CD14-positive monocyte (primary cell): Measurements from ENCODE around the gene VOPP1. TPM values are rescaled to one million over a fixed set of nuclear protein-coding genes. Genes with fewer than 3 reads are reported as not detected.

Experiments
- DNase-seq, 3 donors: peaks; one replicate each; pipeline ENCODE4 v3.0.0-alpha.2; 2011 to 2022
- H2AFZ ChIP-seq: 2 replicates; pipeline ENCODE4 v1.6.0; 2012; ENCODE audit warnings: mild to moderate bottlenecking, low read depth, low read length, inconsistent platforms; ENCODE audit not compliant: insufficient read depth, poor library complexity, severe bottlenecking
- H3K27ac ChIP-seq, 2 donors: 1 replicate in 1 of 2; 2 replicates in 1 of 2; pipeline ENCODE4 v1.5.1; 2012 to 2013; ENCODE audit warnings: low read length in 2 of 2, control low read depth in 1 of 2, inconsistent platforms in 1 of 2, low read depth in 1 of 2, mild to moderate bottlenecking in 1 of 2
- H3K27me3 ChIP-seq, 2 donors: one replicate each; pipeline versions ENCODE4 v1.6.0 to v1.6.1; 2011 to 2013; ENCODE audit warnings: low read length in 2 of 2; ENCODE audit not compliant: control insufficient read depth in 2 of 2, insufficient read depth in 2 of 2
- H3K36me3 ChIP-seq, 2 donors: replicated peaks in 1 of 2; 1 replicate in 1 of 2; 2 replicates in 1 of 2; pipeline versions ENCODE4 v1.5.1 to v1.6.1; 2012 to 2013; ENCODE audit warnings: low read length in 2 of 2, control low read depth in 1 of 2, inconsistent platforms in 1 of 2, mild to moderate bottlenecking in 1 of 2; ENCODE audit not compliant: insufficient read depth in 2 of 2, control insufficient read depth in 1 of 2
- H3K4me1 ChIP-seq, 2 donors: 1 replicate in 1 of 2; 2 replicates in 1 of 2; pipeline versions ENCODE4 v1.5.1 to v1.6.1; 2012 to 2013; ENCODE audit warnings: low read length in 2 of 2, control low read depth in 1 of 2, inconsistent platforms in 1 of 2, mild to moderate bottlenecking in 1 of 2, moderate library complexity in 1 of 2; ENCODE audit not compliant: insufficient read depth in 2 of 2, control insufficient read depth in 1 of 2
- H3K4me2 ChIP-seq: replicated peaks from 2 replicates; pipeline ENCODE3; 2012; ENCODE audit warnings: low read length, moderate library complexity, mild to moderate bottlenecking; ENCODE audit not compliant: poor library complexity, severe bottlenecking; ENCODE audit errors: extremely low read depth
- H3K4me3 ChIP-seq, 3 experiments: fragments of 200-600 bp in 1 of 3; sonication (generic) in 1 of 3; replicated peaks in 1 of 3; 1 replicate in 2 of 3; 2 replicates in 1 of 3; pipeline ENCODE4 v1.5.1; 2011 to 2013; ENCODE audit warnings: low read length in 3 of 3, mild to moderate bottlenecking in 3 of 3, control low read depth in 2 of 3, low read depth in 2 of 3, inconsistent platforms in 1 of 3, moderate library complexity in 1 of 3
- H3K79me2 ChIP-seq: 2 replicates; pipeline ENCODE4 v1.6.0; 2012; ENCODE audit warnings: mild to moderate bottlenecking, control low read depth, inconsistent platforms, low read length, moderate library complexity; ENCODE audit not compliant: insufficient read depth
- H3K9ac ChIP-seq: 2 replicates; pipeline ENCODE4 v1.6.0; 2017; ENCODE audit warnings: low read length, mild to moderate bottlenecking; ENCODE audit not compliant: insufficient read depth, poor library complexity, severe bottlenecking
- H3K9me3 ChIP-seq, 2 donors: replicated peaks in 1 of 2; 1 replicate in 1 of 2; 2 replicates in 1 of 2; pipeline versions ENCODE4 v1.5.1 to v1.6.1; 2012 to 2013; ENCODE audit warnings: low read length in 2 of 2, control low read depth in 1 of 2; ENCODE audit not compliant: control insufficient read depth in 1 of 2, insufficient read depth in 1 of 2
- H4K20me1 ChIP-seq: 2 replicates; pipeline ENCODE4 v1.6.0; 2012; ENCODE audit warnings: mild to moderate bottlenecking, low read length, control low read depth, moderate library complexity; ENCODE audit not compliant: insufficient read depth
- H3K27ac Mint-ChIP-seq, 7 donors: one replicate each; pipeline ENCODE4 v1.8.0; 2020; ENCODE audit warnings: mild to moderate bottlenecking in 7 of 7, mixed read lengths in 7 of 7, moderate library complexity in 6 of 7, inconsistent platforms in 2 of 7
- H3K27me3 Mint-ChIP-seq, 3 donors: one replicate each; pipeline ENCODE4 v1.8.0; 2021 to 2022; ENCODE audit warnings: low read depth in 3 of 3, mild to moderate bottlenecking in 3 of 3, mixed read lengths in 3 of 3, moderate library complexity in 3 of 3, inconsistent platforms in 1 of 3
- H3K36me3 Mint-ChIP-seq, 2 donors: one replicate each; pipeline ENCODE4 v1.8.0; 2020; ENCODE audit warnings: mixed read lengths in 2 of 2, inconsistent platforms in 1 of 2, mild to moderate bottlenecking in 1 of 2
- H3K4me1 Mint-ChIP-seq: one replicate; pipeline ENCODE4 v1.8.0; 2020; ENCODE audit warnings: mild to moderate bottlenecking, mixed read lengths
- H3K4me3 Mint-ChIP-seq, 2 donors: one replicate each; pipeline ENCODE4 v1.8.0; 2020; ENCODE audit warnings: mild to moderate bottlenecking in 2 of 2, mixed read lengths in 2 of 2, moderate library complexity in 1 of 2
- H3K9me3 Mint-ChIP-seq, 7 donors: one replicate each; pipeline ENCODE4 v1.8.0; 2020 to 2022; ENCODE audit warnings: mixed read lengths in 7 of 7, mild to moderate bottlenecking in 6 of 7, moderate library complexity in 6 of 7, inconsistent platforms in 2 of 7
- WGBS: methylation state at CpG from one replicate; pipeline ENCODE4 v1.1.5; 2013; ENCODE audit warnings: missing lambda C conversion rate; ENCODE audit not compliant: insufficient coverage; 5-methylcytosine and 5-hydroxymethylcytosine counted together
- intact Hi-C, 2 donors: fragments of 100-400 bp; cut with micrococcal nuclease; formaldehyde crosslinking; loops; one replicate each; pipeline versions ENCODE4 v1.15.0 to v1.15.1; 2023
- polyA plus RNA-seq, 3 donors: library from polyadenylated mRNA; depleted of rRNA in 1 of 3; unstranded in 2 of 3; stranded (reverse) in 1 of 3; fragments of 300-500 nt in 2 of 3; fragments of >200 nt in 1 of 3; fragmentation: Illumina TruSeq in 2 of 3; gene quantifications; 1 replicate in 2 of 3; 2 replicates in 1 of 3; pipeline ENCODE4 v1.2.3, GENCODE V29; 2012 to 2021
- TF ChIP-seq, protein P1 (sequence below): fragments of 200-600 bp; IDR thresholded peaks from one replicate; pipeline ENCODE4 v1.8.0; 2022; ENCODE audit warnings: antibody characterized with exemption, mild to moderate bottlenecking

The VOPP1 gene
- polyA plus RNA-seq, 3 donors, result 16.7 to 22.1 (median 18.0) TPM

DNA sequence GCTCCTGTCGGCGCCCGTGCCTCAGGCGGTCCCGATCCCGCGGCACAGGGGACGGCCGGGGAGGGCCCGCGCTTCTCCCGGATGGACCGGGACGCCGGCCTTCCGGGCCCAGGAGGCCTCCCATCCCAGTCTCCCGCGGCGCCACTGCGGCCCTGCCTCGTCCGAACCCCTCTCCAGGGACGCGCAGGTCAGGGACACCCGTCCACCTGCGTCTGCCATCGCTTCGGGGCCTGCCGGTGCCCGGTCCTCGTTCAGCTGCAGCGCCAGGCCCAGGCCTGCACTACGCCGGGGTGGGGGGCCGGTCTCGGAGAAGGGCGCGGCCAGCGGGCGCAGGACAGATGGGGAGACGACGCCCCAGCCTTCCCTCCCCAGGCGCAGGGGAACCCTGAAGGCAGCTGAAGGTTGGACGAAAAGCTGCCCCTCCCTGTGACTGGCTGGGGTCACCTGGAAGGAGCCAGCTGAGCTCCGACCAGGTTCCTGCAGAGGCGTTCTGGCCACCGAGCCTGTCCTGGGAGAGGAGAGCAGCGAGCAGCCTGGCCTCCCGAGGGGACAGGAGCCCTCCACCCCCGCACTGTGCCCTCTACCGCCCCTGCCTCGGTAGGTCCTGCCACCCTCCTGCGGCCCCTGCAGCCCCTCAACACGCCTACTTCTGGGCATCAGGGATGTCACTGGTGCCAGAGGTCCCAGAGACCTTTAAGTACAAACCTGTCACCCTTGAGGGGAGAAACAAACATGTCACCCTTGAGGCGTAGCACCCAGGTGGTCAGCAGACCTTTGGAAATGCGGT lies 122.9 kb downstream of the VOPP1 start:
- 43% methylated on average over 54 of the region's 56 CpGs for WGBS
- no peaks in the 10 kb centered on the region for H3K4me1 ChIP-seq
- no peaks in the 10 kb centered on the region for H3K36me3 ChIP-seq
- Mint-ChIP-seq H3K4me3 (peak overlapping the region in 1 of 2 donors; percentile 42), H3K27me3 (peaks cover 10 to 24% (median 22%) of the 10 kb centered on the region in 3 donors), H3K36me3 (no peaks in the 10 kb centered on the region), H3K9me3 (peaks cover 8 to 16% (median 13%) of the 10 kb centered on the region in 7 donors), H3K27ac (no peak overlapping the region), H3K4me1 (no peaks in the 10 kb centered on the region)
- peaks cover 0 to 10% of the 10 kb centered on the region in 2 donors for H3K27me3 ChIP-seq
- no peak overlapping the region for H3K4me3 ChIP-seq
- no peak overlapping the region for H3K4me2 ChIP-seq
- H3K9ac ChIP-seq, result no peak overlapping the region
- no peak overlapping the region for H2AFZ ChIP-seq
- intact Hi-C loops, result no loop called here
- no peak overlapping the region for H3K27ac ChIP-seq
- H3K9me3 ChIP-seq, result peaks cover 0 to 15% of the 10 kb centered on the region in 2 donors
- H3K79me2 ChIP-seq, result no peaks in the 10 kb centered on the region
- H4K20me1 ChIP-seq, result no peaks in the 10 kb centered on the region
- DNase-seq, result no peak
- TF ChIP-seq, protein P1, sequence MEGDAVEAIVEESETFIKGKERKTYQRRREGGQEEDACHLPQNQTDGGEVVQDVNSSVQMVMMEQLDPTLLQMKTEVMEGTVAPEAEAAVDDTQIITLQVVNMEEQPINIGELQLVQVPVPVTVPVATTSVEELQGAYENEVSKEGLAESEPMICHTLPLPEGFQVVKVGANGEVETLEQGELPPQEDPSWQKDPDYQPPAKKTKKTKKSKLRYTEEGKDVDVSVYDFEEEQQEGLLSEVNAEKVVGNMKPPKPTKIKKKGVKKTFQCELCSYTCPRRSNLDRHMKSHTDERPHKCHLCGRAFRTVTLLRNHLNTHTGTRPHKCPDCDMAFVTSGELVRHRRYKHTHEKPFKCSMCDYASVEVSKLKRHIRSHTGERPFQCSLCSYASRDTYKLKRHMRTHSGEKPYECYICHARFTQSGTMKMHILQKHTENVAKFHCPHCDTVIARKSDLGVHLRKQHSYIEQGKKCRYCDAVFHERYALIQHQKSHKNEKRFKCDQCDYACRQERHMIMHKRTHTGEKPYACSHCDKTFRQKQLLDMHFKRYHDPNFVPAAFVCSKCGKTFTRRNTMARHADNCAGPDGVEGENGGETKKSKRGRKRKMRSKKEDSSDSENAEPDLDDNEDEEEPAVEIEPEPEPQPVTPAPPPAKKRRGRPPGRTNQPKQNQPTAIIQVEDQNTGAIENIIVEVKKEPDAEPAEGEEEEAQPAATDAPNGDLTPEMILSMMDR, result no peak

DNA sequence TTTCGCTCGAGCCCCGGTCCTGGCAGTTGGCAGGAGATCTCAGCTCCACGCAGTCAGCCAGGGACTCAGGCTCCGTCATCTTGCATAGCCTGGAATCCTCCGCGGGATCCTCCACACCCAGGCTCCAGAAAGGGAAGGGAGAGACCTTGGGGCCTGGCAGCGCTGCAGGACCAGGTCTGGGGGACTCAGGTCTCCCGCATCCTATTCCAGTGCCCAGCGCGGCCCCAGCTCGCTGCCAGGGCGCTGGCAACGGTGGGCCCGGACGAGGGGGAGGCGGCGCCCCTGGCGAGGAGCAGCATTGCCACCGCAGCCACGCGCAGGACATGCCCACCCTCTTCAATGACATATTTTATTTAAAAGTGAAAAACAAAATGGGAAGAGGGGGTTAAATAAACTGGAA lies 123.8 kb downstream of the VOPP1 start:
- 89% methylated on average over 7 of the region's 22 CpGs for WGBS
- Histone ChIP-seq H3K9ac (no peak overlapping the region), H3K27ac (no peak overlapping the region), H3K9me3 (peaks cover 0 to 15% of the 10 kb centered on the region in 2 donors), H3K36me3 (no peaks in the 10 kb centered on the region), H3K79me2 (no peaks in the 10 kb centered on the region), H3K4me2 (no peak overlapping the region), H4K20me1 (no peaks in the 10 kb centered on the region), H3K27me3 (peaks cover 0 to 10% of the 10 kb centered on the region in 2 donors), H3K4me1 (no peaks in the 10 kb centered on the region), H2AFZ (no peak overlapping the region), H3K4me3 (no peak overlapping the region)
- Mint-ChIP-seq H3K9me3 (peaks cover 8 to 16% (median 13%) of the 10 kb centered on the region in 7 donors), H3K36me3 (no peaks in the 10 kb centered on the region), H3K27me3 (peaks cover 13 to 24% (median 22%) of the 10 kb centered on the region in 3 donors), H3K4me3 (peak overlapping the region in 1 of 2 donors; percentile 39), H3K27ac (no peak overlapping the region), H3K4me1 (no peaks in the 10 kb centered on the region)
- TF ChIP-seq, protein P1, result no peak
- DNase-seq, result no peak
- intact Hi-C loops, result no loop called here
